ENCODE data around the gene EFHC2.

EFHC2 gene

DNA sequence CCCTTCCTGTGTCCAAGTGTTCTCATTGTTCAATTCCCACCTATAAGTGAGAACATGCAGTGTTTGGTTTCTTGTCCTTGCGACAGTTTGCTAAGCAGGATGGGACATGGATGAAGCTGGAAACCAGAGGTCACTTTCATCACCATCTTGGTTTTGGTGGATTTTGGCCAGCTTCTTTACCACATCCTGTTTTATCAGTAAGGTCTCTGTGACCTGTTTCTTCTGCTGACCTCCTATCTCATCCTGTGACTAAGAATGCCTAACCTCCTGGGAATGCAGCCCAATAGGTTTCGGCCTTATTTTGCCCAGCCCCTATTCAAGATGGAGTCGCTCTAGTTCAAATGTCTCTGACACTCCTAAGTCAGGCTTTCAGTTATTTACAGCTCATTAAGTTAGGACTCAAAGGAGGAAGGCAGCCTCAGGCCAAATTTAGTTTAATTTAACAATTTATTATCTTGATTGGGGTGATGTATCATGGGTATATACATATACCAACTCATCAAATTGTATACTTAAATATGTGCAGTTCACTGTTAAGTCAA is 200.3 kb downstream of the EFHC2 start:
- no peak for DNase-seq

DNA sequence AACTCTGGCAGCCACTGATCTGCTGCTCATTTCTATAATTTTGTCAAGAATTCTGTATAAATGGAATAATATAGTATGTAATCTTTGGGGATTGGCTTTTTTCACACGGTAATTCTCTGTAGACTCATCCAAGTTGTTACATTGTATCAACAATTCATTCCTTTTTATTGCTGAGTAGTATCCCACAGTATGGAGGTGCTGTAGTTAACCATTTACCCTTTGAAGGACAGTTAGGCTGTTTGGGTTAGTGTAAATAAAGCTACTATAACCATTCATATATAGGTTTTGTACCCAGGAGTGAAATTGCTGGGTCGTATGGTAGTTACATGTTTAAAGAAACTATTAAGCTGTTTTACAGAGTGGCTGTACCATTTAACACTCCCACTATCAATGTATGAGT is 213.3 kb downstream of the EFHC2 start:
- no peak for DNase-seq

GRCh38 chrX:44113337-44113736 is 230.1 kb downstream of the EFHC2 start:
- no peak for DNase-seq

DNA sequence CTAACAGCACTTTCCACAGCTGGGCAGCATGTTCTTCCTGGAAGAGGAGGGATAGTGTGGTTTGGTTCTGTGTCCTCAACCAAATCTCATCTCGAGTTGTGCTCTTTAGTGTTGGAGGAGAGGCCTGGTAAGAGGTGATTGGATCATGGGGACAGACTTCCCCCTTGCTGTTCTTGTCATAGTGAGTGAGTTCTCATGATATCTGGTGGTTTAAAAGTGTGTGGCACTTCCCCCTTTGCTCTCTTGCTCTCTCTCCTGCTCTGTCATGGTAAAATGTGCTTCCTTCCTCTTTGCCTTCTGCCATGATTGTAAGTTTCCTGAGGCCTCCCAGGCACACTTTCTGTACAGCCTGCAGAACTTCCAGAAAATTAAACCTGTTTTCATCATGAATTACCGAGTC is 236.6 kb downstream of the EFHC2 start:
- DNase-seq = no peak

- DNase-seq = no peak
Observed at GRCh38 chrX:44105228-44105913, 238.1 kb downstream of the EFHC2 start.

DNA sequence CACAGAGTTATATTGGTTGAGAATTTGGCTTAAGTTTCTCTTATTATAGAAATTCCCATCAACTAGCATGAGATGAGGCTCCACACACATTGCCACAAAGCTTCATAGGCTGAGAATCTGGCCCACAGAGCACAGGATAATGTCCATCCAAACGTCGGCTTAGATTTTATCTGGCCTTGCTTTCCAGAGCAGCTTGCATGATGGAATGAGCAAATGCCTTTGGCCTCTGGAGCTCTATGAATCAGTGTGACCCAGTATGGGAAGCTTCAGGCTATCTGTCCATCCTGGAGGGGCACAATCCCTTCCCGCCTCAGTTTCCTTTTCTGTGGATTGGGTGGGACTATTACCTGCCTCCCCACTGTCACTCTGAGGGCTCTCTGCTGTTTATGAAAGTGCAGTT is 238.8 kb downstream of the EFHC2 start:
- no peak for DNase-seq

DNA sequence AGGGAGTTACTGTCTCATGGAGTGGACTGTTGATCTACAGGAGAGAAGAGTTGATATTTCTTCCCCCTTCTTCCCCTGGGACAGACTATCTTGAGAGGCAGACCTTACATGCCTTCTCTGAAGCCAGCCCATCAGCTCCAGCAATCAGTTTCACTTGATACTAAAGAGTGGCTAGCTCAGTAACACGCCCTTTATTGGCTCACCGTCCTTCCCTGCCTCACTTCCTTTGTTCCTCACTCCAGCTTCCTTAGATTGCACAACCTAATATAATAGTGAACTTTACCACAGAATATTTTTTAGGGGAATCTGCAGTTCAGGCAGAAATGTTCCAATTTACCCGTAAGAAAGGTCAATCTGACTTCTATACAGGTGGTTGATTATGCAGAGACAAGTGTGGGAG is 242.2 kb downstream of the EFHC2 start:
- no peak for DNase-seq

- no peak for DNase-seq
Observed at GRCh38 chrX:44099366-44099765, 244.1 kb downstream of the EFHC2 start.

All from fibroblast of skin of back (primary cell).